Panc1 (cell line): ENCODE measurements around the gene BRPF1.

Source experiments
- POLR2AphosphoS5 ChIP-seq: IDR thresholded peaks from 2 replicates; pipeline ENCODE4 v1.6.1; 2012; ENCODE audit warnings: mild to moderate bottlenecking, low read depth, low read length, moderate library complexity
- TF ChIP-seq, protein P1 (sequence below), 2 experiments: IDR thresholded peaks; 2 replicates each; pipeline ENCODE4 v1.6.1; 2011 to 2012; ENCODE audit warnings: low read depth in 2 of 2, control low read depth in 1 of 2, low read length in 1 of 2, mild to moderate bottlenecking in 1 of 2, moderate library complexity in 1 of 2; ENCODE audit not compliant: insufficient read depth in 1 of 2

DNA sequence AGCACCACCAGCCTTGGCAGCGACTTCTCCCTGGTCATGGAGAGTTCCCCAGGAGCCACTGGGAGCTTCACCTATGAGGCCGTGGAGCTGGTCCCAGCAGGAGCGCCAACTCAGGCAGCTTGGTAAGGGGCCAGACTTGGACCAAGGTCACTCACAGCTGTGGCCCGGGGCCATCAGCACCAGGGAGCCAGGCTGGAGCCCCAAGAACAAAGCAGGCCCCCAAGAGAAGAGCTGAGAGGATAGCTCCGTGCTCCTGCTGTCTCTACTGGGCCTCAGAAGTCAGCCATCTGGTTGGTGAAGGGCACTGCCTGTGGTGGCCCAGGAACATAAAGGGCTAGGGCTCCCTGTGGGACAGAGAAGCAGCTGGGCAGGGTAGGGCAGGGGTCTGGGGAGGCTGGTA, 42.6 kb upstream of the BRPF1 start:
- TF ChIP-seq POLR2AphosphoS5: no peak
- TF ChIP-seq, protein P1, sequence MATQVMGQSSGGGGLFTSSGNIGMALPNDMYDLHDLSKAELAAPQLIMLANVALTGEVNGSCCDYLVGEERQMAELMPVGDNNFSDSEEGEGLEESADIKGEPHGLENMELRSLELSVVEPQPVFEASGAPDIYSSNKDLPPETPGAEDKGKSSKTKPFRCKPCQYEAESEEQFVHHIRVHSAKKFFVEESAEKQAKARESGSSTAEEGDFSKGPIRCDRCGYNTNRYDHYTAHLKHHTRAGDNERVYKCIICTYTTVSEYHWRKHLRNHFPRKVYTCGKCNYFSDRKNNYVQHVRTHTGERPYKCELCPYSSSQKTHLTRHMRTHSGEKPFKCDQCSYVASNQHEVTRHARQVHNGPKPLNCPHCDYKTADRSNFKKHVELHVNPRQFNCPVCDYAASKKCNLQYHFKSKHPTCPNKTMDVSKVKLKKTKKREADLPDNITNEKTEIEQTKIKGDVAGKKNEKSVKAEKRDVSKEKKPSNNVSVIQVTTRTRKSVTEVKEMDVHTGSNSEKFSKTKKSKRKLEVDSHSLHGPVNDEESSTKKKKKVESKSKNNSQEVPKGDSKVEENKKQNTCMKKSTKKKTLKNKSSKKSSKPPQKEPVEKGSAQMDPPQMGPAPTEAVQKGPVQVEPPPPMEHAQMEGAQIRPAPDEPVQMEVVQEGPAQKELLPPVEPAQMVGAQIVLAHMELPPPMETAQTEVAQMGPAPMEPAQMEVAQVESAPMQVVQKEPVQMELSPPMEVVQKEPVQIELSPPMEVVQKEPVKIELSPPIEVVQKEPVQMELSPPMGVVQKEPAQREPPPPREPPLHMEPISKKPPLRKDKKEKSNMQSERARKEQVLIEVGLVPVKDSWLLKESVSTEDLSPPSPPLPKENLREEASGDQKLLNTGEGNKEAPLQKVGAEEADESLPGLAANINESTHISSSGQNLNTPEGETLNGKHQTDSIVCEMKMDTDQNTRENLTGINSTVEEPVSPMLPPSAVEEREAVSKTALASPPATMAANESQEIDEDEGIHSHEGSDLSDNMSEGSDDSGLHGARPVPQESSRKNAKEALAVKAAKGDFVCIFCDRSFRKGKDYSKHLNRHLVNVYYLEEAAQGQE (IDR thresholded peaks at IDR 0.05; ENCODE audit: insufficient read depth in 1 of 2, low read depth in 2 of 2, low read length in 1 of 2): no peak
